Measurements from ENCODE around the gene NRG3.

The NRG3 gene

GRCh38 chr10:82866424-82867020 lies 991.5 kb downstream of the NRG3 start:
- DNase-seq (ENCODE audit: insufficient read length, low spot score), result no peak
- no peak for FAIRE-seq

- DNase-seq (ENCODE audit: insufficient read length, low spot score) (no peak), FAIRE-seq (no peak)
These were observed 992.1 kb downstream of the NRG3 start for GRCh38 chr10:82867056-82867455.

GRCh38 chr10:82874671-82875070 lies 999.7 kb downstream of the NRG3 start:
- no peak for FAIRE-seq
- DNase-seq (ENCODE audit: insufficient read length, low spot score), result no peak

- DNase-seq (ENCODE audit: insufficient read length, low spot score) (no peak), FAIRE-seq (no peak)
These were observed 1005.8 kb downstream of the NRG3 start for GRCh38 chr10:82880776-82881290.

- DNase-seq (ENCODE audit: insufficient read length, low spot score) (no peak), FAIRE-seq (no peak)
These were observed 1007.7 kb downstream of the NRG3 start for GRCh38 chr10:82882722-82883121.

GRCh38 chr10:82883603-82884002 lies 1008.6 kb downstream of the NRG3 start:
- FAIRE-seq (no peak), DNase-seq (ENCODE audit: insufficient read length, low spot score) (no peak)

- no peak for FAIRE-seq
- no peak for DNase-seq (ENCODE audit: insufficient read length, low spot score)
These were observed 1012.5 kb downstream of the NRG3 start for GRCh38 chr10:82887488-82887887.

GRCh38 chr10:82888809-82889455 lies 1013.9 kb downstream of the NRG3 start:
- DNase-seq (ENCODE audit: insufficient read length, low spot score) (no peak), FAIRE-seq (no peak)

GRCh38 chr10:82889728-82890127 lies 1014.7 kb downstream of the NRG3 start:
- DNase-seq (ENCODE audit: insufficient read length, low spot score) (no peak), FAIRE-seq (no peak)

- DNase-seq (ENCODE audit: insufficient read length, low spot score) (no peak), FAIRE-seq (no peak)
These were observed 1015.6 kb downstream of the NRG3 start for GRCh38 chr10:82890573-82890972.

- FAIRE-seq (no peak), DNase-seq (ENCODE audit: insufficient read length, low spot score) (no peak)
These were observed 1033.1 kb downstream of the NRG3 start for GRCh38 chr10:82908096-82908495.

GRCh38 chr10:82908751-82909150 lies 1033.8 kb downstream of the NRG3 start:
- no peak for FAIRE-seq
- DNase-seq (ENCODE audit: insufficient read length, low spot score), result no peak

GRCh38 chr10:82910301-82910700 lies 1035.3 kb downstream of the NRG3 start:
- FAIRE-seq (no peak), DNase-seq (ENCODE audit: insufficient read length, low spot score) (no peak)

- FAIRE-seq, result no peak
- DNase-seq (ENCODE audit: insufficient read length, low spot score), result no peak
These were observed 1039.7 kb downstream of the NRG3 start for GRCh38 chr10:82914655-82915136.

GRCh38 chr10:82916941-82917340 lies 1041.9 kb downstream of the NRG3 start:
- DNase-seq (ENCODE audit: insufficient read length, low spot score) (no peak), FAIRE-seq (no peak)

- DNase-seq (ENCODE audit: insufficient read length, low spot score), result no peak
- no peak for FAIRE-seq
These were observed 1043.0 kb downstream of the NRG3 start for GRCh38 chr10:82918022-82918421.

- DNase-seq (ENCODE audit: insufficient read length, low spot score) (no peak), FAIRE-seq (no peak)
These were observed 1047.1 kb downstream of the NRG3 start for GRCh38 chr10:82922046-82922445.

GRCh38 chr10:82922755-82923154 lies 1047.8 kb downstream of the NRG3 start:
- no peak for FAIRE-seq
- no peak for DNase-seq (ENCODE audit: insufficient read length, low spot score)

GRCh38 chr10:82924711-82925110 lies 1049.7 kb downstream of the NRG3 start:
- FAIRE-seq, result no peak
- DNase-seq (ENCODE audit: insufficient read length, low spot score), result no peak

GRCh38 chr10:82925547-82925946 lies 1050.6 kb downstream of the NRG3 start:
- FAIRE-seq (no peak), DNase-seq (ENCODE audit: insufficient read length, low spot score) (no peak)

GRCh38 chr10:82932451-82932850 lies 1057.5 kb downstream of the NRG3 start:
- DNase-seq (ENCODE audit: insufficient read length, low spot score) (no peak), FAIRE-seq (no peak)

- peak; percentile 33 for FAIRE-seq
These were observed 1059.4 kb downstream of the NRG3 start for GRCh38 chr10:82934429-82934828.

More at GRCh38 chr10:82934429-82934828, 1059.4 kb downstream of the NRG3 start:
- no peak for DNase-seq (ENCODE audit: insufficient read length, low spot score)
